Measurements from ENCODE around the gene PRDM10.
A peak's percentile ranks its signal among the peaks of the same experiment; 100 is the strongest.

PRDM10 gene

GRCh38 chr11:130008326-130008725, 5.7 kb upstream of the PRDM10 start:
- DNase-seq: no peak

DNA sequence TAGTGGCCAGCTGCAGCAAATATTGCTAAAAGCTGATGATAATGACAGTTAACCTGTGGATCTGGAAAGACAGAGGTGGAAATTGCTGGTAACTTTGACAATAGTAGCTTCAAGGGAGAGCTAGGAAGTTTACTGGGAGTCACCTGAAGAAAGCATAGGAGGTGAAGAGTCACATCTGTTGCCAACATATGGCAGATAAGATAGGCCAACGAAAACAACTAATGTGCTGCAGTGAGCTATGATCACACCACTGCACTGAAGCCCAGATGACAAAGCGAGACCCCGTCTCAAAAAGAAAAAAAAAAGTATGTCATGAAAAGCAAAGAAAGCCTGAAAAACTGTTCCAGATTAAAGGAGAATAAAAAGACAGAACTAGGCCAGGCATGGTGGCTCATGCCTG, 4.3 kb upstream of the PRDM10 start:
- no peak for DNase-seq

DNA sequence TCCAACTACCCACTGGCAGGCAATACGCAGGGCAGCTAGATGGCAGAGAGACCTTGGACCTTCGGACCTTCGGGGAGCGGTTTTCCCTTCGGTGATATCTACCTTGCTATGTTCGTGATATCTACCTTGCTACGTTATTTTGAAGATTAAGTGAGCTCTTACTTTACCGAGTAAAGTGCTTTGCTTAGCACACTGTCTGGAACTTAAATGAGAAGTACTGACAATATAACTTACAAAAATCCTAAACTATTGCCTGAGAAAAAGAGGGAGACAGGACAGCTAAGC, 1.0 kb upstream of the PRDM10 start:
- no peak for DNase-seq

DNA sequence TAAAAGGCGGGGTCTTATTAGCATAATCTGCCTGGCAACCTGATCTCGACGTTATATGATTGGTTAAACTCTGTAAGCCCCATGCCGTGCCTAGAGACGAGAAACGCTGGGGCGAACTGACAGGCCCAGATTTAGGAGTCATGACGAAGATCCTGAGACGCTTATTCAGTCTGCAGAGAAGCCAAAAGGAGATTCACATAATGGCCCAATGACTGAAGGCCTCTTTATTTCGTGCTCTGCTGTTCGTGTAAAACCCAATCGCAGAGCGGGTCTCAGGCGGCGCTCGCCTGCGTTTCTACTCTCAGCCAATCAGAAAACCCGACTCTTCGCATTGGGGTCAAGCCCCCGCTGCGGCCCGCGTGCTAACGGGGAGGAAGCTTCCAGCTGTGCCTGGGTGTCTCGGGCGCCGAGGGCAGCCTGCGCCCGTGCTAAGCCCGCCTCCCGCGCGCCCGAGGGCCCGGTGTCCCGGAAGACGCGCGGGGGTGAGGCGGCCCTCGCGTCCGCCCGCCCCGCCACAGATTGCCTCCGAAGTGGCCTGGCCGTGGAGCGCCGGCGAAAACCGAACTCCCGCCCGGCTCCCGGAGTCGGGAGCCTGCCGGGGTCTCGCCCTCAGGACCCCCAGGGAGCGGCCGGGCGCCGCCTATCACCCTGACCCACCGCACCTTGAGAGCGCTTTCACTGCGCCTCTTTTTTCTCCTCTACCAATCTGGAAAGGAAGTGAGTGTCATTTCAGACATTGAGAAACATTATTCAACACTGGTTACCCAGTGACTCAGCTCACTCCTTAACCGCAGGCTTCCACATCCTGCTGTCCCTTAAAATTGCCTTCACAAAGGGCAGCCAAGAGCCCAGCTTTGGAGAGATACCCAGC, 446 bp upstream of the PRDM10 start:
- DNase-seq: peak; percentile 100

DNA sequence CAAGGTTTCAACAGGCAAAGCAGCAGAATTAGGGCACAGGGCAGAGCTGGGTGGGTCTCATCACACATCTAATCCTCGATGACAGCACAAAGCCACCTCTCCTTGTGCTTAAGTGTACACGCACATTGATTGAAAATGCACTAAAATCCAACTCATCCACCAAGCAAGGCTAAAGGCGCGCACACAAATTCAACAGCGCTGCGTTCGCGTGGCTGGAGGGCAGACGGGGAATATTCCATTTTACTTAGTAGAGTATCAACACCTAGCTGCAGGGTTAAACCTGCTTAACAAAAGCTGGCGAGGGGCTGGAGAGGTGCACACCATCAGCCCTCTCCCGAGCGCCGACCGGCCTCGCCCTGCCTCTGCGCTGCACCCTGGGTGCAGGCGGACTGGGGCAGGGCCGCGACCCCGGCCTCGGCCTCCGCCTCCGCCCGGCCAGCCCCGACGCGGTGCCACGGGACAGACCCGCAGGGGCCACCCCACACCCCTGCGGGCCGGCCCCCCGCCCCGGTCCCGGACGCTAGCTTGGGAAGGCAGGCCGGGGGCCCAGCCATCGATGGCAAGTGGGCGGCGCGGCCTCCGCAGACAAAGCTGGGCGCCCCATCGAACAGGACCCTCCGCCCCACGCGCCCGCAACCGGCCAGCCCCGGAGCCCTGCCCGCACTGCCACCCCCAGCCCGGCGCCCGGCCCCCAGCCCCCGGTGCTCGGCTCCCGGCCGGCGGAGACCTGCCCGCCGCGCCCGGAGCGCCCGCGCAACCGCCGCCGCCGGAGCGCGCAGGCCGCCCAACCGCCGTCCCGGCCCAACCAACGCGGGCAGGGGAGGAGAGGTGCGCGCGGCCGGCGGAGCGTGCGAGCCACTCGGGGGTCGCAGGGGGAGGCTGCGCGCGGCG, 929 bp downstream of the PRDM10 start:
- DNase-seq: peak; percentile 39

DNA sequence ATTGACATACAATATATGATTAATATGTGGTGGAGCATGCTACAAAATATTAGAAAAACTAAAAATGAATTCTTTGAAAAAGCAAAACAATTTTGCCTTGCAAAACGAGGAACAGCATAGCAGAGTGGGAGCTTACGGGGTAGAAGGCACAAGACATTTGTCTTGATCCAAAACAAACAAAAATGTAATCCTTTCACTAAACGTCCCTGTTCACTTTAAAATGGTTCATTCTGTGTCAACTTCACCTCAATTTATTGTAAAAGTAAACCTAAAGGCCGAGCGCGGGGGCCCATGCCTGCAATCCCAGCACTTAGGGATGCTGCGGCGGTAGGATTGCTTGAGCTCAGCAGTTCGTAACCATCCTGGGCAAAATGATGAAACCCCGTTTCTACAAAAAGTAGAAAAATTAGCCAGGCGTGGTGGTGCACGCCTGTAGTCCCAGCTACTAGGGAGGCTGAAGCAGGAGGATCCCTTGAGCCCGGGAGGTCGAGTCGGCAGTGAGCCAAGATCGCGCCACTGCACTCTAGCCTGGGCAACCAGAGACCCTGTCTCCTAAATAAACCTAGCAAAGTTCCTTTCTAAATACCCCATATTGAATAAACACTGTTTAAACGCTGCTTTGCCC, 2.0 kb downstream of the PRDM10 start:
- DNase-seq: no peak

DNA sequence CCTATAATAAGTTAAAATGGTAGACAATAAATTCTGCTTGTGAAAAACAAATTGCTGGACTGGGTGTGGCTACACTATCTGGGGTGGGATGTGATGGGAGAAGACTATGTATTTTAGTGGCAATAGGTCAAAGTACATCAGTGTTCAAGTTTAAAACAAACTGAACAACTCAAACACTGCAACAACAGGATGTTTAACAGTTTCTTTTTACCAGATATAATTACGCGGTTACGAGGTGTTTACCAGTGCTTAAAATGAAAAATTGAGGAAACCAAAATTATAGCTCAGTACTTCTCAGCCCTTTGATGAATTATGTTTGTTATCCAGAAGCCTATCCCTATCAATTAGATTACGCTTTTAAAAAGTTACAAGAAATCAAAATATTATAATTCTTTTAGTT, 3.2 kb downstream of the PRDM10 start:
- DNase-seq: no peak

DNA sequence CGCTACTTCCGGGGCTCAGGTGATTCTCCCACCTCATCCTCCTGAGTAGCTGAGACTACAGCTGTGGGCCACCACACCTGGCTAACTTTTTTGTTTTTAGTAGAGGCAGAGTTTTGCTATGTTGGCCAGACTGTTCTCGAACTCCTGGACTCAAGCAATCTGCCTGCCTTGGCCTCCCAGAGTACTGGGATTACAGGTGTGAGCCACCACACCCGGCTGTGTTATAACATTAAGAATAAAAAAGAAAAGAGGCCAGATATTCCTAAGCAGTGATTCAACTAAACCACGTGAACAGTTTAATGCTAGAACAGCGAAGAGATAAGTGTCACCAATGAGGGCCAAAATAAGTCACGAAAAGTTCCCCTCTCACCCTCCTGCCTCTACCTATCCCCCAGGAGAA, 3.7 kb downstream of the PRDM10 start:
- DNase-seq: no peak

GRCh38 chr11:129998107-129998506, 4.5 kb downstream of the PRDM10 start:
- DNase-seq: no peak

GRCh38 chr11:129997513-129997912, 5.1 kb downstream of the PRDM10 start:
- DNase-seq: no peak

- no peak for DNase-seq
These were observed 6.3 kb downstream of the PRDM10 start for GRCh38 chr11:129996113-129996870.

DNA sequence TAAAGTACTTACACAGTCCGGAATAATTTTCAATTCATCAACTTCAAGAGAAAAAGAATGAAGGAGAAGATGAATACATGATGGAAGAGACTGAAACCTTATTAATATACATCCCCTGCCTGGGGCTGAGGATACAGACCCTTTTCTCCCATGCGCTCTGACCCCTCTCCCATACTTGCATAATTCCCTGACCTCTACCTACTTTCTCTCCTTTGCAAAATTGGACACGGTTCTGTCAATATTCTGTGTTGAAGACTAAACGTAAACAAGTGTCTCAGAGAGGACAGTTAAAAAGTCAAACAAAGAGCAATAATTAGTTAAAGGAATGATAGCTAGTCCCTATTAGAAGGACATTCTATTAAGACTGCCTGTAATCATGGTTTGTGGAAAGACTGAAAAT, 7.5 kb downstream of the PRDM10 start:
- DNase-seq: no peak

GRCh38 chr11:129992161-129992944, 10.3 kb downstream of the PRDM10 start:
- DNase-seq: peak; percentile 39

GRCh38 chr11:129989149-129989813, 13.4 kb downstream of the PRDM10 start:
- no peak for DNase-seq

DNA sequence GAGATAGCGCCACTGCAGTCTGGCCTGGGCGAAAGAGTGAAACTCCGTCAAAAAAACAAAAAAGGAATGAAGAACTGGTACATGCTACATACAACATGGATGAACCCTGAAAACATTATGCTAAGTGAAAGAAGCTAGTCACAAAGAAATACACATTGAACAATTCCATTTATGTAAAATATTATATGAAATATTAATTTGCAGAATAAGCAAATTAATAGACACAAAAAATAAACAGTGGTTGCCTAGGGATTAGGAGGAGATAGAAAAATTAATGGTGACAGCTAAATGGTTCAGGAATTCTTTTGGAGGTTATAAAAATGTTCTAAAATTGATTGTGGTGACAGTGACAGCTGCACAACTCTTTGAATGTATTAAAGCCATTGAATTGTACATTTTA, 14.7 kb downstream of the PRDM10 start:
- no peak for DNase-seq

- no peak for DNase-seq
These were observed 16.8 kb downstream of the PRDM10 start for GRCh38 chr11:129985823-129986222.

- DNase-seq: no peak
These were observed 22.5 kb downstream of the PRDM10 start for GRCh38 chr11:129980086-129980485.

GRCh38 chr11:129979046-129979605, 23.5 kb downstream of the PRDM10 start:
- DNase-seq: no peak

GRCh38 chr11:129978447-129978846, 24.2 kb downstream of the PRDM10 start:
- DNase-seq: no peak

GRCh38 chr11:129976328-129976727, 26.3 kb downstream of the PRDM10 start:
- DNase-seq: no peak

GRCh38 chr11:129975543-129975942, 27.1 kb downstream of the PRDM10 start:
- no peak for DNase-seq
